AG04449 (cell line): ENCODE results near the gene RAD18.

Experiments used
- CTCF ChIA-PET: fragments of 350-600 bp; formaldehyde crosslinking; extraction: SDS; loops from one replicate; lab custom pipeline; 2021; ENCODE audit warnings: antibody characterized with exemption; lab: Yijun Ruan, JAX
- POLR2A ChIA-PET: fragments of 400-600, 350-600 bp; formaldehyde crosslinking; extraction: SDS; loops from one replicate; lab custom pipeline; 2020; ENCODE audit warnings: antibody characterized with exemption, inconsistent platforms; lab: Yijun Ruan, JAX
- DNase-seq: peaks from one replicate; pipeline ENCODE4 v3.0.0-alpha.2; 2010; ENCODE audit warnings: low read depth, low spot score
- H3K4me3 ChIP-seq: 2 replicates; pipeline ENCODE4 v1.5.1; 2011; ENCODE audit warnings: low read depth, mild to moderate bottlenecking, control low read depth, low read length
- TF ChIP-seq, protein P1 (sequence below): IDR thresholded peaks from one replicate; pipeline ENCODE4 v1.5.1; 2011; ENCODE audit warnings: mild to moderate bottlenecking, moderate library complexity, low read length, control low read depth, inconsistent platforms; ENCODE audit not compliant: insufficient read depth; ENCODE audit errors: missing control alignments

Gene RAD18

DNA sequence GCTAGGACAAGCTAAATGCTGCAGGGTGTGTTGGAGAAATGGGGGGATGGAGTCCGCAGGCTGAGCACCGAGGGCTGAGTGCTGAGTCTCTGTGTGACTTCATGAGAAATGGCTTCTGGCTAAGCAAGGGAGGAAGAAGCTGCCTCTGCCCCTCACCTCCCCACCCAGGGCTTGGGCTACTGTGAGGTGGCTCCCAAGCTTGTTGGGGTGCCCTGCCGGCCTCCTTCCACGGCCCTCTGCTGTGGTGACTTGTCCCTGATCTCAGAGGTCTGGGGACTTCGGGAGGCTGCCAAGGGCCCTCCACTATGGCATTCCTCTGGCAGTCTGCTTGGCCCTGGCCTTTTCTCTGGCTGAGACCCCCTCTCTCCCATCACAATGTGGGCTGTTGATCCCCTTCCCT is 30.1 kb upstream of the RAD18 start:
- TF ChIP-seq, protein P1, sequence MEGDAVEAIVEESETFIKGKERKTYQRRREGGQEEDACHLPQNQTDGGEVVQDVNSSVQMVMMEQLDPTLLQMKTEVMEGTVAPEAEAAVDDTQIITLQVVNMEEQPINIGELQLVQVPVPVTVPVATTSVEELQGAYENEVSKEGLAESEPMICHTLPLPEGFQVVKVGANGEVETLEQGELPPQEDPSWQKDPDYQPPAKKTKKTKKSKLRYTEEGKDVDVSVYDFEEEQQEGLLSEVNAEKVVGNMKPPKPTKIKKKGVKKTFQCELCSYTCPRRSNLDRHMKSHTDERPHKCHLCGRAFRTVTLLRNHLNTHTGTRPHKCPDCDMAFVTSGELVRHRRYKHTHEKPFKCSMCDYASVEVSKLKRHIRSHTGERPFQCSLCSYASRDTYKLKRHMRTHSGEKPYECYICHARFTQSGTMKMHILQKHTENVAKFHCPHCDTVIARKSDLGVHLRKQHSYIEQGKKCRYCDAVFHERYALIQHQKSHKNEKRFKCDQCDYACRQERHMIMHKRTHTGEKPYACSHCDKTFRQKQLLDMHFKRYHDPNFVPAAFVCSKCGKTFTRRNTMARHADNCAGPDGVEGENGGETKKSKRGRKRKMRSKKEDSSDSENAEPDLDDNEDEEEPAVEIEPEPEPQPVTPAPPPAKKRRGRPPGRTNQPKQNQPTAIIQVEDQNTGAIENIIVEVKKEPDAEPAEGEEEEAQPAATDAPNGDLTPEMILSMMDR = no peak
- POLR2A ChIA-PET = no interaction called here
- H3K4me3 ChIP-seq = no peak overlapping the region
- CTCF ChIA-PET = interaction anchor here (0.8 to 11.8 kb wide), 8 partner anchors 18 to 310 kb away, joined by 3 to 127 read pairs (median 3); no protein-coding TSS in a partner anchor
- no peak for DNase-seq

DNA sequence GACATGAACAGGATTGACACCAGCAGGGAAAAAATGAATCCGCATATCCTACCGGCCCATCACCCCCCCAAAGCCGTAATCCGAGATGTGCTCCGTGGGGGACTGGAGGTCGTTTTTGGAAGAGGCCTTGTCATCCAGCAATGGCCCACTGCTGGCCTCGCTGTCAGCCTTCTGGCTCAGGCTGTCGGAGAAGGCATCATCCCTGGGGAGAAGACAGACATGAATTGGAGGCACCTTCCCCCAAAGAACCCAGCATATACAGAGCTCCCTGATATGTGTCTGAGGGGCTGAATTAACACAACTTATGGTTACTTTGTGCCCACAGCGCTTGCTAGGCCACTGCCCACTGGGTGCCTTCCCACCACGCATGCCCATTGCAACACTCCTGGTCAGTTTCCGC is 29.6 kb upstream of the RAD18 start:
- no peak for DNase-seq
- H3K4me3 ChIP-seq = no peak overlapping the region
- CTCF ChIA-PET = interaction anchor here (0.8 to 11.8 kb wide), 7 partner anchors 19 to 311 kb away, joined by 3 to 127 read pairs (median 3); no protein-coding TSS in a partner anchor
- POLR2A ChIA-PET = no interaction called here
- TF ChIP-seq, protein P1 = no peak

DNA sequence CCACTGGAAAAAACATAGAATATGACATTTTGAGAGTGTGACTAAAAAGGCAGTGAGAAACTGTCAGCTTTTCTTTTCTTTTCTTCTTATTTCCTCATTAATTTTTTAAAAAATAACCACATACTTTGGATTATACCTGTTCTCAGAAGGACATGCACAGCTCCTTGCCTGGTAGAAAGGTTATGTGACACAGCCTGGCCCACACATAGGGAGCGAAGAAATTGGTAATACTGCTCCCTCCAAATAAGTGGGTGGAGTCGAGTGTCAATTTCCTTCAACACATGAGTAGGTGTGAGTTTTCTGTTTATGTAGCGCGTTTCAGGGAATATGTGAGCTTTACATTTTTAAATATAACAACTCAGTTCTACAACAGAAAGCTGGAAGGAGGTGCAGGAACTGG is 28.9 kb upstream of the RAD18 start:
- no peak overlapping the region for H3K4me3 ChIP-seq
- TF ChIP-seq, protein P1 = no peak
- ChIA-PET POLR2A (no interaction called here), CTCF (interaction anchor here (0.9 to 11.8 kb wide), 5 partner anchors 20 to 310 kb away, joined by 3 to 127 read pairs (median 3); no protein-coding TSS in a partner anchor)
- DNase-seq = no peak

DNA sequence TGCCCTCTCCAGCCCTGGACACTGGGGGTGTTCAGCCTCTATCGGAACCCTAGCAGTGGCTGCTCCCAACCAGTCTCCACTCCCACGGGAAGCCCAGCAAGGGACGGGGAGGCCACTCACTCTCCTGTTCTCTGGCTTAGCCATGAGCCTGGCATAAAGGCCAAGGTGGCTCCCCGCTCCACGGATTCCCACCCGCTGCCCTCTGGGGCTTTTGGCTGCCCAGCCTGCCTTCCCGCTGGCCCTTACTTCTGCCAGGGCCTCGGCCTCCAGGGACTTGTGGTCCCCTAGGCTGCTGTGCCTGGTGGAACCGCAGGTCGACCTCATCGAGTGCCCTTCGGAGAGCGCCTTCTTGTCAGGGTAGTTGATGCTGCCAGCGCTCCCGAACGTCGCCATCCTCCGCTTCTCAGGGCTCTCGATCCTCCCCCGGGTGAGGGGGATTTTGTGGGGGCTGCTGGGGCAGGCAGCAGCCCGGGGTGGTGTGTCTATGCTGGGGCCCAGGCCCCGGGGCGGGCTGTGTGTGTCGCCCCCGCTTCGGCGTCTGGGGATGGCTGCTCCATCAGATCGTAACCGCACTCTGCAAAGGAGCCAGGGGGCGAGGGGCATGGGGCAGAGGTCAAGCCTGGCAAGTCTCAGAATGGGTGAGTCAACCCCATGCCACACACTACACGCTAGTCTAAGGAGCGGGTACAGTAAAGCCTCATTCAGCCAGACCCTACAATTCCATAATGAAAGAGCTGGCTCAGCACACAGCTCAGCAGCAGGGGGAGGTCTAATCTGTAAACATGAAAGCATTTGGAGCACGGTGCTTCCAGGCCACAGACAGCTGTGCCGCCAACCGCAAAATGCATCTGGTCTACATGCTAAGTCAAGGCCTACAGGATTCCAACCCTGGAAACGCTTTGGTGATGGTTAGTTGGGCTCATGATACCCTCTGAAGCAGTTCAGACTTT is 27.3 kb upstream of the RAD18 start:
- CTCF ChIA-PET = interaction anchor here (0.6 to 11.8 kb wide), 10 partner anchors 8 to 359 kb away, joined by 3 to 139 read pairs (median 28); no protein-coding TSS in a partner anchor
- TF ChIP-seq, protein P1 = peak; percentile 9
- H3K4me3 ChIP-seq = no peak overlapping the region
- POLR2A ChIA-PET = interaction anchor here (0.6 kb wide), 1 partner anchor 675 kb away, joined by 4 read pairs; no protein-coding TSS in a partner anchor
- DNase-seq = peak; percentile 65

DNA sequence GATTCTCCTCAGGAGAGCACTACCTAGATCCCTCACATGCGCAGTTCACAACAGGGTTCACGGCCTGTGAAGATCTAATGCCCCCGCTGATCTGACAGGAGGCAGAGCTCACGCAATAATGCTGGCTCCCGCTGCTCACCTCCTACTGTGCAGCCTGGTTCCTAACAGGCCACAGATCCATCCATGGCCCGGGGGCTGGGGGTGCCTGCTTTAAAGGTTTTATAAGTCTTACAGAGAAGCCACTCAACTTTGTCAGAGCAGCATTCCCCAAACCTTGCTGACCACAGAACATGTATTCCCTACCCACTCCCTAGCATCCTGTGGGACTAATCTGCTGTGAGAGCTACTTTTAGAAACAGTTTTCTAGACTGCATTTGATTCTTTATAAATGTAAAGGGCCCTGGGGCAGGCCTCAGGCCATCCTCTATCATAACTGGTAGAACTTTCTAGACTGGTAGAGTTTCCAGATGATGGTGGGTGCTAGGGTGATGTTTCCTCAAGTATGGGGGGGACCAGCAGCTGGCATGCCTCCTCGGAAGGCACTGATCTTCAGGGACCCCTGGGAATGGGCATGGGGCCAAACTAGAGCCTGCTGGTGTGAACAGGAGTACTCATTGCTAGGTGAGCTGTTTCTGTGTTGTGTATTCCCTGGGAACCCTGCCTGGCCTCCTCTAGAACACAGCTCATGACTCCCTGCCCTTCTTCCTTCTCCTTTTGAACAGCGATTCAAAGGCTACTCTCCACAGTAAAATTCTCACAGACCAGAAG is 25.7 kb upstream of the RAD18 start:
- CTCF ChIA-PET = interaction anchor here (0.8 to 11.8 kb wide), 17 partner anchors 9 to 360 kb away, joined by 3 to 139 read pairs (median 11); partner anchors contain the start of genes OXTR and SRGAP3
- no peak overlapping the region for H3K4me3 ChIP-seq
- POLR2A ChIA-PET = no interaction called here
- TF ChIP-seq, protein P1 = no peak
- no peak for DNase-seq
